A673 (cell line): Measurements from ENCODE around the gene NT5DC2. TPM values are rescaled to one million over a fixed set of nuclear protein-coding genes. Genes with fewer than 3 reads are reported as not detected.

Source experiments
- BruUV-seq: library from RNA; stranded (reverse); fragments of 400-500 nt; replicated peaks from 2 replicates; lab custom pipeline; 2021; lab: Mats Ljungman, UMichigan
- CTCF ChIA-PET: fragments of 300-600 bp; sonication (Branson Sonifier 250); formaldehyde crosslinking; loops from one replicate; lab custom pipeline; 2022; ENCODE audit warnings: antibody characterized with exemption; lab: Charles Lee
- POLR2A ChIA-PET: fragments of 300-600 bp; sonication (Branson Sonifier 250); formaldehyde crosslinking; loops from one replicate; lab custom pipeline; 2022; ENCODE audit warnings: antibody characterized with exemption; ENCODE audit not compliant: low non-redundant PET; lab: Charles Lee
- DNase-seq: peaks from one replicate; pipeline ENCODE4 v3.0.0-alpha.2; 2015; ENCODE audit warnings: low spot score
- H3K27ac ChIP-seq: fragments of 200-600 bp; sonication (generic); 2 replicates; pipeline ENCODE4 v1.5.1; 2016; ENCODE audit warnings: mixed run types, low read depth, mild to moderate bottlenecking, mixed read lengths, antibody characterized with exemption, low read length; ENCODE audit not compliant: poor library complexity, severe bottlenecking
- H3K27me3 ChIP-seq: fragments of 200-600 bp; sonication (generic); replicated peaks from 2 replicates; pipeline ENCODE4 v1.6.1; 2017; ENCODE audit warnings: mixed run types, low read depth, mild to moderate bottlenecking, mixed read lengths, antibody characterized with exemption, low read length; ENCODE audit not compliant: insufficient read depth, poor library complexity
- H3K36me3 ChIP-seq: fragments of 200-600 bp; sonication (generic); 2 replicates; pipeline ENCODE4 v1.6.1; 2016; ENCODE audit warnings: mixed run types, mild to moderate bottlenecking, mixed read lengths, antibody characterized with exemption, low read length; ENCODE audit not compliant: insufficient read depth, poor library complexity, severe bottlenecking
- H3K4me1 ChIP-seq: fragments of 200-600 bp; sonication (generic); 2 replicates; pipeline ENCODE4 v1.6.1; 2017; ENCODE audit warnings: mixed run types, mild to moderate bottlenecking, mixed read lengths, antibody characterized with exemption, low read length; ENCODE audit not compliant: insufficient read depth, poor library complexity, severe bottlenecking
- H3K4me3 ChIP-seq: fragments of 200-600 bp; sonication (generic); 2 replicates; pipeline ENCODE4 v1.5.1; 2016; ENCODE audit warnings: low read depth, mixed run types, mild to moderate bottlenecking, mixed read lengths, low read length; ENCODE audit not compliant: poor library complexity, severe bottlenecking
- H3K9me3 ChIP-seq: fragments of 200-600 bp; sonication (generic); 2 replicates; pipeline ENCODE4 v1.6.1; 2016; ENCODE audit warnings: mixed run types, low read depth, mild to moderate bottlenecking, mixed read lengths, antibody characterized with exemption, low read length; ENCODE audit not compliant: poor library complexity, severe bottlenecking
- CTCF ChIP-seq: fragments of 300-800, 200-600 bp; sonication (generic); conservative IDR thresholded peaks from 2 replicates; pipeline ENCODE4 v1.5.1; 2017; ENCODE audit warnings: low read depth, mild to moderate bottlenecking, antibody characterized with exemption, low read length, moderate library complexity, mixed read lengths
- EZH2 ChIP-seq: fragments of 200-600 bp; sonication (generic); IDR thresholded peaks from 2 replicates; pipeline ENCODE4 v1.6.1; 2017; ENCODE audit warnings: borderline replicate concordance, low read depth, mild to moderate bottlenecking, mixed read lengths, antibody characterized with exemption, low read length; ENCODE audit not compliant: poor library complexity, severe bottlenecking
- intact Hi-C: fragments of 100-400 bp; cut with micrococcal nuclease; formaldehyde crosslinking; loops from one replicate; pipeline ENCODE4 v1.10.0; 2022; ENCODE audit not compliant: unreplicated experiment
- total RNA-seq: library from RNA; stranded (reverse); gene quantifications from 2 replicates; pipeline ENCODE4 v1.2.3, GENCODE V29; 2021

The NT5DC2 gene
- total RNA-seq, 1 experiment from 2014 or later, result 108 TPM

GRCh38 chr3:52481819-52482521 lies 51.7 kb downstream of the NT5DC2 start:
- POLR2A ChIA-PET, result no interaction called here
- no peaks in the 10 kb centered on the region for H3K4me1 ChIP-seq
- no peak overlapping the region for H3K4me3 ChIP-seq
- H3K9me3 ChIP-seq, result no peaks in the 10 kb centered on the region
- TF ChIP-seq EZH2, result no peak
- peak; percentile 50 for TF ChIP-seq CTCF
- no peak overlapping the region for H3K27ac ChIP-seq
- intact Hi-C loops, result no loop called here
- H3K36me3 ChIP-seq, result no peaks in the 10 kb centered on the region
- CTCF ChIA-PET, result no interaction called here
- peak; percentile 4 for DNase-seq
- no TSS peak for BruUV-seq
- no peaks in the 10 kb centered on the region for H3K27me3 ChIP-seq

- Histone ChIP-seq H3K36me3 (no peaks in the 10 kb centered on the region), H3K27ac (no peak overlapping the region), H3K4me1 (no peaks in the 10 kb centered on the region), H3K27me3 (no peaks in the 10 kb centered on the region), H3K9me3 (no peaks in the 10 kb centered on the region), H3K4me3 (no peak overlapping the region)
- intact Hi-C loops, result no loop called here
- no peak for DNase-seq
- ChIA-PET POLR2A (no interaction called here), CTCF (no interaction called here)
- no TSS peak for BruUV-seq
- TF ChIP-seq EZH2, result no peak
- no peak for TF ChIP-seq CTCF
These were observed 52.6 kb downstream of the NT5DC2 start for GRCh38 chr3:52480768-52481715.

GRCh38 chr3:52479877-52480575 lies 53.6 kb downstream of the NT5DC2 start:
- Histone ChIP-seq H3K4me1 (no peaks in the 10 kb centered on the region), H3K27ac (no peak overlapping the region), H3K36me3 (no peaks in the 10 kb centered on the region), H3K9me3 (no peaks in the 10 kb centered on the region), H3K4me3 (no peak overlapping the region), H3K27me3 (no peaks in the 10 kb centered on the region)
- no peak for TF ChIP-seq CTCF
- TF ChIP-seq EZH2, result no peak
- CTCF ChIA-PET, result no interaction called here
- intact Hi-C loops, result no loop called here
- POLR2A ChIA-PET, result no interaction called here
- BruUV-seq, result no TSS peak
- DNase-seq, result no peak
